Bone marrow (tissue), 2 donors: Measurements from ENCODE around the gene DOCK8.
"Not testable (repeated sequence)": the region's sequence is repeated elsewhere in the genome, so short reads cannot be mapped to it uniquely, and the experiment has no call there.

Experiments used
- DNase-seq, 2 donors: peaks; one replicate each; lab custom pipeline; 2025; lab: John Stamatoyannopoulos, UW

Gene DOCK8

GRCh38 chr9:214648-215493 lies at the start of gene DOCK8:
TSS of gene DOCK8 (plus strand) at chr9:214865. CDS start at chr9:214977, 112 bp downstream.
- DNase-seq, result peak; percentile 56 to 95

GRCh38 chr9:169757-170156 lies 44.9 kb upstream of the DOCK8 start:
- DNase-seq, result not testable (repeated sequence)

DNA sequence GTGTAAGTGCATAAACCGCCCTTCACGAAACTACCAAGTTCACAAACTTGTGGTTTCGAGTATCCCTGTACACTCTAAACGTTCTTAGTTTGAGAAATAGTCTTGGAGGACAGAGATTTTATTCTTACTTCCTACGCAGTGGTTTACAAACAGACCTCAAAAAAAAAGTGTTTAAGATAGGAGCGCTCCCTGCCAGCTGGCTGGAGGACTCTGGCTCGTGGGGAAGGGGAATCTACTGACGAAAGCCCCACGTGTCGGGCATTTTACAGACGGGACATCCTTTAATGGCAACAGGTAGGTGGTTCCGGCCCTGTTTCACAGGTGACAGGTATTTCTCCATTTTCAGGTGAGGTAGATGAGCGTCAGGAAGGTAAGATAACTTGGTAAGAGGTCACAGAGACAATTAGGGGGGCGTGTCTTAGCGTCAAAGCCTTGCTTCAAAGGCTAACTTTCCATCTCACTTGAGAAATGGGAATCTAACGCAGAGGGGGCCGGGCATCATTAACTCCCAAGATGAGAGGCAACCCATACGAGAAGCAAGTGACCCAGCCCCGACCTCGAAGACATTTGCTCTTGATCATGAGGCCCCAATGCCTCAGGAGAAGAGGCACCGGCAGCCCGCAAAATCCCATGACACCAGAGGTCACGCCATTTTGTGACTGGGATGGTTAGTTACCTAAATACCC lies 36.4 kb upstream of the DOCK8 start:
- not testable (repeated sequence) for DNase-seq

GRCh38 chr9:178970-179383 lies 35.7 kb upstream of the DOCK8 start, which contains the start of gene ZNG1A:
TSS of gene ZNG1A (minus strand) at chr9:179056. CDS start at chr9:178969, 87 bp downstream.
- DNase-seq, result peak in 1 of 2 donors; percentile 19

- not testable (repeated sequence) for DNase-seq
Observed at GRCh38 chr9:199601-200000, 15.1 kb upstream of the DOCK8 start.

DNA sequence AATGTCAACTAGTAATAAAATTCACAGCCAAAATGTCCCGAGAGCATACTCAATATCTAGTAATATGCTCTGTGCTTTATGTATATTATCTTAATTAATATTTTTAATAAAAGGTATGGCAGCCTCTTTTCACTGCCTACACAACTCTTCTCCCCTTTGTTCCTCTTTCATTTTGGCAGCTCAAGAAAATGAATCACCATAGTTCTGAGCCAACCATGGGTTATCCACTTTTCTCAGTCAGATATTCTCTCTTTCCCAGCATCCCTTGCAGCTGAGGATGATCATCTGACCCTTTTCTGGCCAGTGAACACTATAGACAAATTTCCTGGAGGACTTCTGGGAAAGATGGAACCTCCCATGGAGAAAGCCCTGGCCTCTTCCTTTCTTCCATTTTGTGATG lies 8.2 kb upstream of the DOCK8 start:
- DNase-seq, result no peak

- DNase-seq, result peak in 1 of 2 donors; percentile 41
Observed at GRCh38 chr9:209143-209758, 5.4 kb upstream of the DOCK8 start.

DNA sequence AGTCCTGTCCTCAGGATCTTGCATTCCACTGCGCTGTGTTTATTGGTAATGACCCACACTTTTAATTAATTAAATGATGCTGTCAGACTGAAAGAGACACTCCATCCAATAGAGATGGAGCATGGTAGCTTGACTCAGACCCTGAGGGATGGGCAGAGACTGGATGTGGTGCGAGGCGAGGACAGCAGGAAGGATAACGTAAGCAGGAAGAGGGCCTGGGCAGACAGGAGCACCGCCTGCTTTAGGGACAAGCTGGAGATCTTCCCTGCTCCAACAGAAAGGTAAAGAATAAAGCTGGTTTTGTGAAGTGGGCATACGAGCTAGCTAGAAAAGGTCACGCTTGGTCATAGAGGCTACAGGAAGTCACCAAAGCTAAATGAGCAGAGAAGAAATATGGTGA lies 3.6 kb upstream of the DOCK8 start:
- DNase-seq, result no peak

DNA sequence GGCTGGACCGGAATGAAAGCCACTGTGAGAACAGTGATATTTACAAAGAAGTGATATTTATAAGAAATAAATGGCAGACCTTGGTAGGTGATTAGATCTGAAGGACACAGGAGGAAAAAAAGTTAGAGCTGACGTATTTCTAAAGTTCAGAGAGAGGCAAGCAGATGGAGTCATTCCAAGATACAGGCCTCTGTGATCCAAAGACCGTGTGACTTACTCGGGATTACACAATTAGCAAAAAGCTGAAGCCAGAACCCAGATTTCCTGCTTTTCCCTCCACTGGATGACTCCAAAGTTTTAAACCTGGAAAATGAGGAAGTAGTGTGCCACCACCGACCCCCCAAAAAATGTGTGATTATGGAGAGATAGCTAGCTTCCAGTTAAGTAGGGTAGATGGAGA lies 3.1 kb upstream of the DOCK8 start:
- DNase-seq, result no peak

- DNase-seq, result no peak
Observed at GRCh38 chr9:212297-212696, 2.4 kb upstream of the DOCK8 start.

GRCh38 chr9:213901-214300 lies 764 bp upstream of the DOCK8 start:
- DNase-seq, result peak in 1 of 2 donors; percentile 29

GRCh38 chr9:214351-214647 lies 366 bp upstream of the DOCK8 start:
- DNase-seq, result no peak

DNA sequence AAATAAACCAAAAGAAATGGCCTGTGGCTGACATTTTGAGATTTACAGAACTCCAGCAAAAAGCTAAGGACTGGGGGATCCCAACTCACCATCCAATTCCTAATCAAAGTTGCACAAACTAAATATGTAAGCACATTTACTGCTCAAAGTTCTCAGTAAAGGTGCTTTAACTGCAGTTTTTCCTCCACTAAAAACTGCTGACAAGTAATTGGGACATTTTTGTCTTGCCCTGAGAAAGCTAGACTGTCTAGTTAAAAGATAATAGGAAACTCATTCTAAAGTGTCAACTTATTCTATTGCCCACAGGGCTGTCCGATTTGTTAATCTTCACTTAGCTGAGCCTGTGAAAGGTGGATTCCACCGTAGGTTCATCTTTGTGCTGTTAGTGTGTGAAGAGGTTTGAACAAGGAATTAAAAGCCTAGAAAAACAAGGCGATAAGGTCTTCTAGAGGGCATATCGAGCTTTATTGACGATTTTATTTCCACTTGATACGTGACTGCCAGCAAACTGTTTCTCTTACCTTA lies 1.0 kb downstream of the DOCK8 start:
- DNase-seq, result no peak

DNA sequence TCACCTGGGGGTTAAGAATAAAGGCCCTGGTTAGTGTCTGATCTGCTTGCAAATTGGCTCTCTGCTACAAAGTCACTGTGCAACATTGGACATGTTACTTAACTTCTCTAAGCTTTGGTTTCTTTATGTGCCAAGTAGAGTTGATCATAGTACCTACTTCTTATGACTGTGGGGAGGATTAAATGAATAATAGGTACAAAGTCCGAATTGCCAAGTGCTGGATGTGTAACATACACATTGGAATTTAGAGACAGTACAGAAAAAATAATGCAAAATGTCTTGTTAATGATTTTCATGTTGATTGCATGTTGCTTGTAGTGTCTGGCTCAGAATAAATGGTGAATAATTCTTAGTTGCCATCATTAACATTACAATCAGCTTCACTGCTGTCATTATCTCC lies 2.2 kb downstream of the DOCK8 start:
- no peak for DNase-seq

GRCh38 chr9:217950-218349 lies 3.3 kb downstream of the DOCK8 start:
- no peak for DNase-seq

DNA sequence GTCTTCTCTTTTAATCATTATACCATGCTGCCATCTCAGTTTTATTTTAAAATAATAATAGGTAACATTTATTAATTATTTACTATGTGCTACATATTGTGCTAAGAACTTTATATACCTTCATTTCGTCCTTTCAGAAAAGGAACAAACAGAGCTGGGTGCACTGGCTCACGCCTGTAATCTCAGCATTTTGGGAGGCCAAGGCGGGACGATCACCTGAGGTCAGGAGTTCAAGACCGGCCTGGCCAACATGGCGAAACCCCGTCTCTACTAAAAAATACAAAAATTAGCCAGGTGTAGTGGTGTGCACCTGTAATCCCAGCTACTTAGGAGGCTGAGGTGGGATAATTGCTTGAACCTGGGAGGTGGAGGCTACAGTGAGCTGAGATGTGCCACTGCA lies 4.4 kb downstream of the DOCK8 start:
- DNase-seq, result not testable (repeated sequence)

DNA sequence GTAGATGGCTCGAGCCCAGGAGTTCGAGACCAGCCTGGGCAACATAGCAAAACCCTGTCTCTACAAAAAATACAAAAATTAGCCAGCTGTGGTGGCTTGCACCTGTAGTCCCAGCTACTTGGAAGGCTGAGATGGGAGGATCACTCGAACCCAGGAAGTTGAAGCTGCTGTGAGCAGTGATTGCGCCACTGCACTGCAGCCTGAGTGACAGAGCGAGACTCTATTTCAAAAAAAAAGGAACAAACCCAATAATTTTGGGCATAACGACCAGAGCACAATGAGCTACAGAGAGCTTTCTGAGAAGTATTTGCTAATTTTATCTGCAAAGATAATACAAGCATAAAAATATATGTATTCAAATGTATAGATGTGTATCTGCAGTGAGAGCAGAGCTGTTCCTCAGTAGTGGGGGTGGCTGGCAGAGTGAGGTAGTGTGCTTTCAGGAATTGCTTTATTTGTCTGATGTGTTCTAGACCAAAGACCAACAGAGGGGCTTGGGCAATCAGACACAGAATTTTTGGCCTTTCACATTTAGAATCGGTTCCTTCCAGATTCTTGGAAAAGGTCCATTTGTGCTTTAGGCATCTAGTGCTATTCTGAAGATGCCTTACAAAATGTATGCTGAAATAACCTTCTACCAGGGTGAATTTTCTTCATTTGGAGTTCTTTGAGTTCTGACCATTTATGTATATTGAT lies 5.2 kb downstream of the DOCK8 start:
- no peak for DNase-seq

GRCh38 chr9:221989-222776 lies 7.5 kb downstream of the DOCK8 start:
- DNase-seq, result peak in 1 of 2 donors; percentile 52

GRCh38 chr9:223152-223551 lies 8.5 kb downstream of the DOCK8 start:
- no peak for DNase-seq

GRCh38 chr9:224026-224425 lies 9.4 kb downstream of the DOCK8 start:
- no peak for DNase-seq
